Measurements from ENCODE around the gene ARL13A.
"Not testable (repeated sequence)": the region's sequence is repeated elsewhere in the genome, so short reads cannot be mapped to it uniquely, and the experiment has no call there.

The ARL13A gene

GRCh38 chrX:100969408-100969807 is at the start of gene ARL13A:
Gene ARL13A (plus strand): TSS chrX:100969708. CDS start chrX:100973690, 3,982 bp downstream.
- DNase-seq = no peak

GRCh38 chrX:100924375-100924774 is 45.1 kb upstream of the ARL13A start:
- no peak for DNase-seq

DNA sequence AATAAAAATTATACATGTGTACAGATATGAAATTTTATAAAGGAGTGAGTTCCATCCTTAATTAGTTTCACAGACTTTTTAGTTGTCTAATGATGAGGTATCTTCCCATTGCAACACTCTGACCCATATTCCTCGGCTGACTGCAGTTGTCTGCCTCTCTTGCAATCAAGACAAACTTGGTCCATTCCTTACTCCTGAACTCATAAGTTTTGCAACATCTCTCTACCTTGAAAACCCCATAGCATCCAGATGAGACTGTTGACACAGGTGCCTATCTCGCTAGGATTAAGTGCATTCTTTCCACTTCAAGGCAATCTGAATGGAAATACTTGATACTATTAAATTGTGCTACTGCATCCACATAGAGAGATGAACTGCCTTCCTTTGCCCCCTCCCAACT is 43.1 kb upstream of the ARL13A start:
- no peak for DNase-seq

- DNase-seq = no peak
Observed at GRCh38 chrX:100928660-100929613, 40.6 kb upstream of the ARL13A start, which contains the start of gene XKRX. Gene XKRX (minus strand): TSS chrX:100928917. CDS start chrX:100928304, 613 bp downstream.

DNA sequence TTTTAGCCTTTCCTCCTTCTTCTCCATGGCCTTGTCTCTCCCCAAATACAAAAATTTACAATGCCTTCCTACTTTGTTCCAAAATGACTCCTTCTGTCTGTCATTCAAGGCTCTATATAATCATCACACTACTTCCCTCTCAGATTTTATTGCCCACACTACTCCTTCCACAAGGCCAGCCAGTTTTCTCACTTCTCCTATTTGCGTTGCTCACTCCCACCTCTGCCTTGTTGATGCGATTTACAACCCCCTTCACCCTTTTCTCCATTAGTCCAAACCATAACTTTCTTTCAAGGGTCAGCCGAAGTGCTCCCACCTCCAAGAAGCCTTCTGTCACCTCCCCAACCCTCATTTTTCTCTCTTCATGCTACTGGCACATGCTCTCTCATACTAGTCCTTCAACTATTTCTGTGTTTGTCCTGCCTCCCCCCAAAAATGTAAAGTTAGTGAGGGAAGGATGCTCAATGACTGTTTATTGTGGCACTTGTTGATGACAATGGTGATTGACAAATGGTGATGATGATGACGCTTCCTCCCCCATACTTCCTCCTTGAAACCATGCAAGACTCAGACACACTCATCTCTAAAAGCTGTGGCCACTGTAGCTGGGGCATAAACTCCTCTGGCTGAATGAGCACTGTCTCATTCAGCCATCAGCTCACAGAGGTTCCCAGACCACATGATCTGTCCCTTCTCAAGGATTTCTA is 38.1 kb upstream of the ARL13A start:
- no peak for DNase-seq

DNA sequence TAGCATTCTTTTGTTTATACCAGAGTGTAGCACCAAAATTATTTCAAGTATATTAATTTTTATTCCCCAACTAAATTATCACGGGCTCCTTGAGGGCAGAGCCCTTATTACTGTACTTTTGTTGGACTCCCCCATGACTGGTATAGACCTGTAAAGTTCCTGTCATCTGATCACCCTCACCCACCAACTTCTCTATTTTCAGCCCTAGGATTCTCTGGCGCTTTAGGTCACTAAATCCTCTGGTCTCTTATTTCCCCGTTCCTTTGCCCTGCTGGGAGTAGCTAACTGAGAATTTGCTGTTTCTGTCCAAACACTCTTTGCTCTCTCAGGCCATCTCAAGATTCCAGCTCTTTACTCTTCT is 37.6 kb upstream of the ARL13A start:
- DNase-seq = no peak

DNA sequence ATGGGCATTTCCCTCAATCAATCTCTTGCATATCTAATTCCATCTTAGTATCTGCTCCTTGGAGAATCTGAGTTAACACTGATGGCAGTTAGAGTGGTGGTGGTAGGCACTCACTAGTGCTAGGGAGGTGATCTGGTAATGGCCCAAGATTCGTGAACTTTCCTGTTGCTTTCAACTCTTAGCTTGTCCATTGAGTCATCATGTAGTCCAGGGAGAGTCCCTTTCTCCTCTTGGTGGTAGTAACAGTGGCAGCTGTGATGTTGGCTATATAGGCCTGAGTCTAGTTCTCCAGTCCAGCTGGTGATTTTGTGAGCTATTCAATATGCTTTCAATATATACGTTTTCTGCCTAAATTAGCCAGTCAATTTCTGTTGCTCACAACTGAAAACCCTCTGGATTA is 33.7 kb upstream of the ARL13A start:
- DNase-seq = no peak

DNA sequence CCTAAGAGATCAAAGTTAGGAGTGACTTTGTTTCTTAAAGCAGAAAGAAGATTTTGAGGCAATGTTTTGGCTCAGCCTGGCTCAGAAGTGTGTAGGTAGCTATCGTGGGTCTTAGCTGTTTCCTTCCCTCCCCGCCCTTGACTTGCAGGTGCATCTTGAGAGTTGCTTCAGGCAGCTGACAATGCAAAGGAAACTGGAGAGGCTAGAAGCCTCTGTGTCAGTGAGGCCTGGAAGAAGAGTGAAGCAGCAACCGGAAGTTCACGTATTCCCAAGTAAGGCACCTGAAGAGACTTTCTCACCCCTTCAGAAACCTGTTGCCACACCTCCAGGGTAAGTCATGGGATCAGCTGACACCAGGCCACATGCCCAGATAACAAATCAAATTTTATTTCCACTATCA is 30.2 kb upstream of the ARL13A start:
- no peak for DNase-seq

DNA sequence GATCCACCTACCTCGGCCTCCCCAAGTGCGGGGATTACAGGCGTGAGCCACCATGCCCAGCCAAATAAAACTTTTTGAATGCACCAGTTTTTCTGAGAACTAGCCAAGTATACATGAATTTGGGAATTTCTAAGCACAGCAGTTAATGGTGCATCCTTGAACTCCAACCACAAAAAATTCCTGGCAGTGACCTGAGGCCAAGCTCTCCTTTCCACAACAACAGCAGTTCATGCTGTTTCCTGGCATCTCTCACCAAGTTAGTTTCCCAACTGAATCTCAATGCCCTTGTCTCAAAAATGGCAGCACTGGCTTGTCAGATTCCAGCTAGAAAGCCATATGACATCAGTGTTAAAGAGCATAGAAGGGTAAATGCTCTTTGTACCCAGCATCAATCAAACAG is 24.9 kb upstream of the ARL13A start:
- no peak for DNase-seq

DNA sequence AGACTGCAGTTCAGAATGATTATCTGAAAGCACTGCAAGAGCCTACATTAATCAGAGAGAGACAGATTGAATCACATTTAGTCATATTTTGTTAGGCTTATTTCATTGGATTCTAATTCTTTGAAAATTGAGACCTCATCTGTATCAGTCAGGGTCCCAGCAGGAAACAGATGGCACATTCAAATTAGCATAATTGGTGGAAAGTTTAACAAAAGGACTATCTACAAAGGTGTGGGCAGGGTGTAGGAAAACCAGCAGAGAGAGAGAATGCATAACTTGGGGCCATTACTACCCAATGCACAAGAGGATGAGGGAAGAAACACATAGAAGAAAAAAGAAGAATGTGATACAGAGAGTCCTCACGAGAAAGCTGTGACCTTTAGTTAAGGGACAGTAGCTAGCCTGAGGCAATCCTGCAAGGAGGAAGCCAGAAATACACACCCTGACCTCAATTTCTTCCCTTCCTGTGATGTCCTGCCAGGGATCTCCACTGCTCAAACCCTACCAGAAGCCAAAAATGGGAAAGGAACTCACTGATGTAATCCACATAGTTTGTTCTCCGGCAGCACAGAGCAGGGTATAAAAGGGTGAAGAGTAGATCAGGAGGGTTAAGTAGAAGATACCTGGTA is 23.1 kb upstream of the ARL13A start:
- peak; percentile 46 for DNase-seq

DNA sequence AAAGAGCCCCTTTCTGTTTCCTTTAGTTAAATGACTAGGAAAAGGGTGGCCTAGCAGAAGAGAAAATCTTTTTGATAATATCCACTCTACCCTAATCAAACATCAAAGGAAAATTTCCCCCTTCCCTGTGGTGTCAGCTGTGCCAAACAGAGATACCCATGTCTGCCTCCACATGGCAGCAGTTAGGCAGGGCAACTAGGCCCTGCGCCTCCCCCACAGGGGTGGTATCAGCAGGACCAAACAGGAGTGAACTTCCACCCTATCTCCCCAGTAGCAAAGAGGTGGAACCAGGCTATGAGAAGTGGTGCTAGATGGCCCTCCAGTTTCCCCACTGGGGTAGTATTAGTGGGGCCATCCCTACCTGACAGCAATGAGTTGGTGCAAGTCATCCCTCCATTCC is 21.0 kb upstream of the ARL13A start:
- DNase-seq = no peak

- DNase-seq = no peak
Observed at GRCh38 chrX:100962811-100963210, 6.7 kb upstream of the ARL13A start.

DNA sequence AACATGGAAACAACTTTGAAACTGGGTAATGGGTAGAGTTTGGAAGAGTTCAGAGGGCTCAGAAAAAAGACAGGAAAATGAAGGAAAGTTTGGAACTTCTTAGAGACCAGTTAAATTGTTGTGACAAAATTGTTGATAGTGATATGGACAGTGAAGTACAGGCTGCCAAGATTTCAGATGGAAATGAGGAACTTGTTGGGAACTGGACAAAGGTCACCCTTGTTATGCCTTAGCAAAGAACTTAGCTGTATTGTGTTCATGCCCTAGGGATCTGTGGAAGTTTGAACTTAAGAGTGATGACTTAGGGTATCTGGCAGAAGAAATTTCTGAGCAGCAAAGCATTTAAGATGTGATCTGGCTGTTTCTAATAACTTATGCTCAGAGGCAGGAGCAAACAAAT is 5.1 kb upstream of the ARL13A start:
- no peak for DNase-seq

GRCh38 chrX:100969936-100970335 is 428 bp downstream of the ARL13A start:
- DNase-seq = no peak

DNA sequence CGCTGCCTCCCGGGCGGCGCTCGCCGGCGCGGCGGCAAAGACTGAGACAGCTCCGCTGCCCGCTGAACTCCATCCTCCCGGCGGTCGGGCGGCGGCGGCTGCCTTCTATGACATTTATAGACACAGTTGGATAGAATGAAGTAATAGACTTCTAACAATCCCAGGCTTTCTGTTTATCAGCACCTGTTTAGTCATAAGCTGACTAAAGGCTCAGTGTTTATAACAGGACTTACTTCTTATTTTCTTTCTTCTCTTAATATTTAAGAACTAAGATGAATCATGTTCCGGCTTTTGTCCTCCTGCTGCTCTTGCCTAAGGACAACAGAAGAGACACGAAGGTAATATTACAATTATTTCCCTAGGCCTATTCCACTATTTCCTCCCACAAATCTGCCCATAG is 3.9 kb downstream of the ARL13A start:
- no peak for DNase-seq

DNA sequence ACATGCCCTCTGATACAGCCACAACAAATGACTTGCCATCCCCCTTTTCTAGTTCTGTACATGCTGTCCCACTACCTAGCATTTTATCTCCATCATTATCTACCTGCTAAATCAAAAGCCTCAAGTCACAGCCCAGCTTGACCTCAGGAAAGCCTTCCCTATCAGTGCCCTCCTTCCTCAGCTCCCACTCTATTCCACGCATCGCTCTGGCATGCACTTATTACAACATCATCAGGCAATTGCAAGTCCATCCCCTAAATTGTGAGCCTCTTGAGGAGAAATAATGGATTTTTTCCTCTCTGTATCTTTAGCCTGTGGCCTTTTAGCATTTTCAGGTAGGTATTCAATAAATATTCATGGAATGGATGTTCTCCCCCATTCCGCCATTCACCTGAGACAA is 5.7 kb downstream of the ARL13A start:
- no peak for DNase-seq

GRCh38 chrX:100976211-100976610 is 6.7 kb downstream of the ARL13A start:
- DNase-seq = no peak

GRCh38 chrX:100979881-100980607 is 10.5 kb downstream of the ARL13A start:
- DNase-seq = no peak

DNA sequence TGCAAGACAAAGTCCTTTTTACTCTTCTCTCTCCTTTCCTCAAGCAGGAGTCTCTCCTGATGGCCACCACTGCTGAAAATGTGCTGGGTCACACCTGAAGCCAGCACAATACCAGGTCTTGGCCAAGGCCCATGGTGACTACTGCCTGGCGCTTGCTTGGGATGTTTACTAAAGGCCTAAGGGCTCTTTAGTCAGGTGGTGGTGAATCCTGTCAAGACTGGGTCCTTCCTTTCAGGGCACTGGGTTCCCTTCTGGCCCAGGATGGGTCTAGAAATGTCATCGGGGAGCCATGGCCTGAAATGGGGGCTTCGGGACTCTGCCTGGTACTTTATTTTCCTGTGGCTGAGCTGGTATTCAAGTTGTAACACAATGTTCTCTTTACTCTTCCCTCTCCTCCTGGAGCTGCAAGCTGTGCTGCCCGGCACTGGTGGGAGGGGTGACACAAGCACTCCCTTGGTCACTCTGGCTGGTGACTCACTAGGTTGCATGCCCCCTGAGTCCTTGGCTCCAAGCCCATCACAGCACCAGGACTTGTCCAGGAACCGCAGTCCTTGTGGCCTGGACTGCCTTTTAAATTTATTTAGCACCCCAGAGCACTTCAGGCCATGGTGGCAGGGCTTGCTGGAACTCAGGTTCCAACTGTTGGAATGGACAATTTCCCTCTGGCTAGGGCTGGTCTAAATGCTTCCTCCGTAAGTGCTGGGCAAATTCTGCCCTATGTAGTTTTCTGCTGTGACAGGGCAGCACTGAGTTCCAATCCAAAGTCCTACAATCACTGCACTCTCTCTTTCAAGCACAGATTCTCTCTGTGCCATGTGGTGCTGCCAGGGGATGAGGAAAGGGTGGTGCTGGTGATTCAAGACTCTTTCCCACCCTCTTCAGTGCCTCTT is 11.3 kb downstream of the ARL13A start:
- no peak for DNase-seq

- DNase-seq = not testable (repeated sequence)
Observed at GRCh38 chrX:100981498-100981845, 12.0 kb downstream of the ARL13A start.

- no peak for DNase-seq
Observed at GRCh38 chrX:100984818-100985217, 15.3 kb downstream of the ARL13A start.

- no peak for DNase-seq
Observed at GRCh38 chrX:100990139-100990538, 20.6 kb downstream of the ARL13A start.
